Measurements from ENCODE around the gene GCC2. TPM values are rescaled to one million over a fixed set of nuclear protein-coding genes. Genes with fewer than 3 reads are reported as not detected.
"Not testable (repeated sequence)": the region's sequence is repeated elsewhere in the genome, so short reads cannot be mapped to it uniquely, and the experiment has no call there.

GCC2 gene
- total RNA-seq, 1 donor from 2014 or later, result 48.1 TPM

DNA sequence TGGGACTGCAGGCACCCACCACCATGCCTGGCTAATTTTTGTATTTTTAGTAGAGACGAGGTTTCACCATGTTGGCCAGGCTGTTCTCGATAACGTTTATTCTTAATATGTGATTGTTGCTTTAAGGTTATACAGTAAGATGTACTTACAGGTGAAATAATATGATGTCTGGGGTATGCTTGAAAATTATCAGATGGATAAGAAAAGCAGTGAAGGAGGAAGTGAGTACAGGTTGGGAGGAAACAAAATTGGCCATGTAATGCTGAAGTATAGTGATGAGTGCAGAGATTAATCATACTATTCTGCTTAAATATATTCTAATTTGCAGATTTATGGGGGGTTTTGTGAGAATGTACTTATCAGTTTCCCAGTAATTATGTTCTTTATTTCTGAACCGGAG lies 3.0 kb downstream of the GCC2 start:
- Mint-ChIP-seq H3K4me1 (ENCODE audit: unreplicated experiment) (peaks cover 4% of the 10 kb centered on the region), H3K27ac (no peak overlapping the region), H3K27me3 (no peaks in the 10 kb centered on the region), H3K36me3 (peaks cover 49% of the 10 kb centered on the region), H3K9me3 (peaks cover 5% of the 10 kb centered on the region), H3K4me3 (no peak overlapping the region)
- DNase-seq (ENCODE audit: extremely low spot score, unreplicated experiment), result no peak
- TF ChIP-seq, protein P1, sequence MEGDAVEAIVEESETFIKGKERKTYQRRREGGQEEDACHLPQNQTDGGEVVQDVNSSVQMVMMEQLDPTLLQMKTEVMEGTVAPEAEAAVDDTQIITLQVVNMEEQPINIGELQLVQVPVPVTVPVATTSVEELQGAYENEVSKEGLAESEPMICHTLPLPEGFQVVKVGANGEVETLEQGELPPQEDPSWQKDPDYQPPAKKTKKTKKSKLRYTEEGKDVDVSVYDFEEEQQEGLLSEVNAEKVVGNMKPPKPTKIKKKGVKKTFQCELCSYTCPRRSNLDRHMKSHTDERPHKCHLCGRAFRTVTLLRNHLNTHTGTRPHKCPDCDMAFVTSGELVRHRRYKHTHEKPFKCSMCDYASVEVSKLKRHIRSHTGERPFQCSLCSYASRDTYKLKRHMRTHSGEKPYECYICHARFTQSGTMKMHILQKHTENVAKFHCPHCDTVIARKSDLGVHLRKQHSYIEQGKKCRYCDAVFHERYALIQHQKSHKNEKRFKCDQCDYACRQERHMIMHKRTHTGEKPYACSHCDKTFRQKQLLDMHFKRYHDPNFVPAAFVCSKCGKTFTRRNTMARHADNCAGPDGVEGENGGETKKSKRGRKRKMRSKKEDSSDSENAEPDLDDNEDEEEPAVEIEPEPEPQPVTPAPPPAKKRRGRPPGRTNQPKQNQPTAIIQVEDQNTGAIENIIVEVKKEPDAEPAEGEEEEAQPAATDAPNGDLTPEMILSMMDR (conservative IDR thresholded peaks at IDR 0.05), result no peak

DNA sequence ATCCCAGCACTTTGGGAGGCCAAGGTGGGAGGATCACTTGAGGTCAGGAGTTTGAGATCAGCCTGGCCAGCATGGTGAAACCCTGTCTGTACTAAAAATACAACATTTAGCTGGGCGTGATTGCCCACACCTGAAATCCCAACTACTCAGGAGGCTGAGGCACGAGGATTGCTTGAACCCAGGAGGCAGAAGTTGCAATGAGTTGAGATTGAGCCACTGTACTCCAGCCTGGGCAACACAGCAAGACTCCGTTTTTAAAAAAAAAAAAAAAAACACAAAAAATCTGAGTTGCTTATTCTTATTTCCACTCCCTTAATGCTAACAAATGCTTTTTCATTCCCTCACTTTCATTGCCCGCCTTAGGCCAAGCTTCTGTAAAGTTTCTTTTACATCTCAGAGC lies 4.5 kb downstream of the GCC2 start:
- H3K4me1 Mint-ChIP-seq (ENCODE audit: unreplicated experiment); H3K27ac Mint-ChIP-seq; H3K4me3 Mint-ChIP-seq; DNase-seq (ENCODE audit: extremely low spot score, unreplicated experiment); H3K27me3 Mint-ChIP-seq: not testable (repeated sequence)
- peaks cover 65% of the 10 kb centered on the region for H3K36me3 Mint-ChIP-seq
- H3K9me3 Mint-ChIP-seq, result peaks cover 21% of the 10 kb centered on the region

DNA sequence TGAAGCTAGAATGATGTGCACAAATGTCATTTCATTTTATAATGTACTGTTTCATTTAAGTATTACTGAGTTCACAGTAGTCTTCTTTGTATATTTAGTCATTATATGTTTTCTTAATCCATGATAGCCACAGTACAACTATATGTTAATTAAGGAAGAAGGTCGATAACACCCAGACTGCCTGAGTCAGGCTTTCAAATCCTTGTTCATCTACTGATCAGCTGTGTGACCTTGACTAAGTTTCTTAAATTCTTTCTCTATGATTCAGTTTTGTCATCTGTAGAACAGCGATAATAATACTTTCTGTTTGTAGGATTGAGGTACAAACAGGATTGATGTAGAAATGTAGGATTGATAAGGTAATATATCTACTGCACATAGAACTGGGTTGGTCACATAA lies 5.4 kb downstream of the GCC2 start:
- H3K9me3 Mint-ChIP-seq, result peaks cover 22% of the 10 kb centered on the region
- no peak for DNase-seq (ENCODE audit: extremely low spot score, unreplicated experiment)

DNA sequence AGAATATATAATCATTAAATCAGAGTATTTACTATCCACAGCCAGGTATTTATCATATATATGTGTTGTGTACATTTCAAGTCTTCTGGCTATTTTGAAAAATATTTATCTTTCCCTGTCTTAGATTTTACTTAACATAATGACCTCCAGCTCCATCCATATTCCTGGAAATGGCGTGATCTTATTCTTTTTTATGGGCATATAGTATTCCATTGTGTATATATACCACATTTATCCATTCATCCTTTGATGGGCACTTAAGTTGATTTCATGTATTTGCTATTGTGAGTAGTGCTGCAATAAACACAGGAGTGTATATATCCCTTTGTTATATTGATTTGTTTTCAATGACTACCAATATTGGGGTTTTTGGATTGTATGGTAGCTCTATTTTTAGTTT lies 6.6 kb downstream of the GCC2 start:
- H3K27me3 Mint-ChIP-seq, result no peaks in the 10 kb centered on the region
- H3K4me1 Mint-ChIP-seq (ENCODE audit: unreplicated experiment), result no peaks in the 10 kb centered on the region
- H3K27ac Mint-ChIP-seq, result no peak overlapping the region
- TF ChIP-seq, protein P1 (conservative IDR thresholded peaks at IDR 0.05), result no peak
- H3K9me3 Mint-ChIP-seq, result peaks cover 22% of the 10 kb centered on the region
- H3K4me3 Mint-ChIP-seq, result no peak overlapping the region
- H3K36me3 Mint-ChIP-seq, result peaks cover 80% of the 10 kb centered on the region
- DNase-seq (ENCODE audit: extremely low spot score, unreplicated experiment), result no peak

More for the DNA sequence above, 5.4 kb downstream of the GCC2 start:
- peaks cover 73% of the 10 kb centered on the region for H3K36me3 Mint-ChIP-seq
- TF ChIP-seq, protein P1 (conservative IDR thresholded peaks at IDR 0.05), result no peak
- H3K27me3 Mint-ChIP-seq, result no peaks in the 10 kb centered on the region
- no peak overlapping the region for H3K27ac Mint-ChIP-seq
- no peak overlapping the region for H3K4me3 Mint-ChIP-seq
- H3K4me1 Mint-ChIP-seq (ENCODE audit: unreplicated experiment), result no peaks in the 10 kb centered on the region

DNA sequence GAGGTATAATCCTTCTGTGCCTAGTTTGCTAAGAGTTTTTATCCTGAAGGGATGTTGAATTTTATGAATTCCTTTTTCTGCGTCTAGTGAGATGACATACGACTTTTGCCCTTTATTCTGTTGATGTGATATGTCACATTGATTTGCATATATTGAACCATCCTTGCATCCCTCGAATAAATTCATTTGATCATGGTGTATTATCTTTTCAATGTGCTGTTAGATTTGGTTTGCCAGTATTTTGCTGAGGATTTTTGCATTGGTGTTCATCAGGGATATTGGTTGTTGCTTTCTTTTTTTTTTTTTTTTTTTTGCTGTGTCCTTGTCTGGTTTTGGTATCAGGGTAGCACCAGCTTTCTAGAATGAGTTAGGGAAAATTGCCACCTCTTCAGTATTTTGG lies 9.1 kb downstream of the GCC2 start:
- TF ChIP-seq, protein P1 (conservative IDR thresholded peaks at IDR 0.05), result no peak
- peaks cover 22% of the 10 kb centered on the region for H3K9me3 Mint-ChIP-seq
- H3K4me1 Mint-ChIP-seq (ENCODE audit: unreplicated experiment), result no peaks in the 10 kb centered on the region
- H3K4me3 Mint-ChIP-seq, result no peak overlapping the region
- no peaks in the 10 kb centered on the region for H3K27me3 Mint-ChIP-seq
- no peak for DNase-seq (ENCODE audit: extremely low spot score, unreplicated experiment)
- H3K36me3 Mint-ChIP-seq, result peaks cover 78% of the 10 kb centered on the region
- H3K27ac Mint-ChIP-seq, result no peak overlapping the region

DNA sequence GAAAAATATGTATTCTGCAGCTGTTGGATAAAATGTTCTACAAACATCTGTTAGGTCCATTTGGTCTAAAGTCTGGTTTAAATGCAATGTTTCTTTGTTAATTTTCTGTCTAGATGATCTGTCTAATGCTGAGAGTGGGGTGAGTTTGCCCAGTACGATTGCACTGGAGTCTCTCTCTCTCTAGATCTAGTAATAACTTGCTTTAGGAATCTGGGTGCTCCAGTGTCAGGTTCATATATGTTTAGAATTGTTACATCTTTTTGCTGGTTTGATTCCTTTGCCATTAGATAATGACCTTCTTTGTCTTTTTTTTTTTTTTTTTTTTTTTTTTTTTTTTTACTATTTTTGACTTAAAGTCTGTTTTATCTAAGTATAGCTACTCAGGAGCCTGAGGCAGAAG lies 10.4 kb downstream of the GCC2 start:
- DNase-seq (ENCODE audit: extremely low spot score, unreplicated experiment), result no peak
- Mint-ChIP-seq H3K27ac (no peak overlapping the region), H3K27me3 (no peaks in the 10 kb centered on the region), H3K4me3 (no peak overlapping the region), H3K9me3 (peaks cover 22% of the 10 kb centered on the region), H3K36me3 (peaks cover 70% of the 10 kb centered on the region), H3K4me1 (ENCODE audit: unreplicated experiment) (no peaks in the 10 kb centered on the region)
- TF ChIP-seq, protein P1 (conservative IDR thresholded peaks at IDR 0.05), result no peak
